HEK293 (cell line): ENCODE results near the gene TASP1.

ENCODE experiments used
- CTCF ChIA-PET: fragments of 350-600 bp; formaldehyde crosslinking; extraction: SDS; loops from one replicate; lab custom pipeline; 2021; ENCODE audit warnings: antibody characterized with exemption; lab: Yijun Ruan, JAX
- POLR2A ChIA-PET: fragments of 300-600 bp; formaldehyde crosslinking; extraction: SDS; loops from one replicate; lab custom pipeline; 2020; ENCODE audit warnings: antibody characterized with exemption, inconsistent platforms; lab: Yijun Ruan, JAX
- H3K27ac ChIP-seq: fragments of 200-500 bp; sonication (Bioruptor generic); 2 replicates; pipeline ENCODE4 v1.5.1; 2014; ENCODE audit warnings: low read depth, low read length, control low read depth, inconsistent platforms; ENCODE audit errors: extremely low read depth
- H3K36me3 ChIP-seq, 2 experiments: fragments of 200-500 bp in 1 of 2; sonication (Bioruptor generic) in 1 of 2; 1 replicate in 1 of 2; 2 replicates in 1 of 2; pipeline ENCODE4 v1.5.1; 2014 to 2017; ENCODE audit warnings: inconsistent platforms in 2 of 2, low read length in 2 of 2; ENCODE audit not compliant: control insufficient read depth in 2 of 2, insufficient read depth in 1 of 2
- H3K4me1 ChIP-seq: fragments of 200-500 bp; sonication (Bioruptor generic); 2 replicates; pipeline ENCODE4 v1.5.1; 2014; ENCODE audit warnings: mild to moderate bottlenecking, low read length, inconsistent platforms; ENCODE audit not compliant: control insufficient read depth, insufficient read depth
- H3K4me3 ChIP-seq: 2 replicates; pipeline ENCODE4 v1.5.1; 2011; ENCODE audit warnings: low read depth, mild to moderate bottlenecking, control low read depth, low read length, moderate library complexity
- H3K9me3 ChIP-seq: fragments of 200-500 bp; sonication (Bioruptor generic); 2 replicates; pipeline ENCODE4 v1.5.1; 2014; ENCODE audit warnings: low read depth, low read length, inconsistent platforms; ENCODE audit not compliant: control insufficient read depth, insufficient read depth
- KLF10 ChIP-seq: fragments of 450-650 bp; IDR thresholded peaks from 2 replicates; pipeline ENCODE4 v1.5.1; 2018; ENCODE audit warnings: missing biosample characterization, mild to moderate bottlenecking, missing genetic modification characterization
- KLF16 ChIP-seq: fragments of 450-650 bp; formaldehyde crosslinking; IDR thresholded peaks from 2 replicates; pipeline ENCODE4 v1.5.1; 2017; ENCODE audit warnings: missing biosample characterization, missing genetic modification characterization
- PRDM1 ChIP-seq: fragments of 450-650 bp; formaldehyde crosslinking; IDR thresholded peaks from 2 replicates; pipeline ENCODE4; 2016; ENCODE audit warnings: missing biosample characterization, missing genetic modification characterization
- SP7 ChIP-seq: fragments of 450-650 bp; formaldehyde crosslinking; IDR thresholded peaks from 2 replicates; pipeline ENCODE4 v1.5.1; 2016; ENCODE audit warnings: missing biosample characterization, missing genetic modification characterization
- TCF7L2 ChIP-seq: IDR thresholded peaks from 2 replicates; pipeline ENCODE4 v1.6.1; 2011; ENCODE audit warnings: low read depth, mild to moderate bottlenecking, inconsistent platforms, low read length, moderate library complexity, borderline replicate concordance
- ZBTB49 ChIP-seq: fragments of 450-650 bp; formaldehyde crosslinking; IDR thresholded peaks from 2 replicates; pipeline ENCODE4 v1.5.1; 2016; ENCODE audit warnings: missing biosample characterization, missing genetic modification characterization, low read depth
- ZNF138 ChIP-seq: fragments of 450-650 bp; formaldehyde crosslinking; IDR thresholded peaks from 2 replicates; pipeline ENCODE4 v1.5.1; 2016; ENCODE audit warnings: missing biosample characterization, missing genetic modification characterization, borderline replicate concordance
- ZNF18 ChIP-seq: fragments of 450-650 bp; formaldehyde crosslinking; IDR thresholded peaks from 2 replicates; pipeline ENCODE4 v1.5.1; 2016; ENCODE audit warnings: missing biosample characterization, missing genetic modification characterization
- ZNF221 ChIP-seq: fragments of 450-650 bp; formaldehyde crosslinking; IDR thresholded peaks from 2 replicates; pipeline ENCODE4 v1.5.1; 2017; ENCODE audit warnings: missing biosample characterization, missing genetic modification characterization, borderline replicate concordance
- ZNF223 ChIP-seq: fragments of 450-650 bp; formaldehyde crosslinking; IDR thresholded peaks from 2 replicates; pipeline ENCODE4 v1.5.1; 2016; ENCODE audit warnings: missing biosample characterization, missing genetic modification characterization
- ZNF248 ChIP-seq: fragments of 450-650 bp; formaldehyde crosslinking; IDR thresholded peaks from 2 replicates; pipeline ENCODE4 v1.5.1; 2017; ENCODE audit warnings: missing biosample characterization, missing genetic modification characterization
- ZNF394 ChIP-seq: fragments of 450-650 bp; formaldehyde crosslinking; IDR thresholded peaks from 2 replicates; pipeline ENCODE4 v1.5.1; 2016; ENCODE audit warnings: missing biosample characterization, missing genetic modification characterization, mild to moderate bottlenecking, moderate library complexity, borderline replicate concordance
- ZNF544 ChIP-seq: fragments of 450-650 bp; formaldehyde crosslinking; IDR thresholded peaks from 2 replicates; pipeline ENCODE4 v1.5.0; 2017; ENCODE audit warnings: missing biosample characterization, missing genetic modification characterization
- ZNF600 ChIP-seq: fragments of 450-650 bp; formaldehyde crosslinking; IDR thresholded peaks from 2 replicates; pipeline ENCODE4 v1.5.1; 2016; ENCODE audit warnings: missing biosample characterization, missing genetic modification characterization
- ZNF692 ChIP-seq: fragments of 450-650 bp; formaldehyde crosslinking; IDR thresholded peaks from 2 replicates; pipeline ENCODE4 v1.5.1; 2016; ENCODE audit warnings: missing biosample characterization, missing genetic modification characterization
- ZNF792 ChIP-seq: fragments of 450-650 bp; formaldehyde crosslinking; IDR thresholded peaks from 2 replicates; pipeline ENCODE4 v1.5.1; 2016; ENCODE audit warnings: missing biosample characterization, missing genetic modification characterization
- ZNF830 ChIP-seq: fragments of 450-650 bp; IDR thresholded peaks from 2 replicates; pipeline ENCODE4 v1.5.0; 2018; ENCODE audit warnings: missing biosample characterization, missing genetic modification characterization, low read depth, mild to moderate bottlenecking, moderate library complexity
- ZNF837 ChIP-seq: fragments of 450-650 bp; formaldehyde crosslinking; IDR thresholded peaks from 2 replicates; pipeline ENCODE4 v1.5.1; 2016; ENCODE audit warnings: missing biosample characterization, missing genetic modification characterization
- TF ChIP-seq, protein P1 (sequence below): fragments of 450-650 bp; formaldehyde crosslinking; IDR thresholded peaks from 2 replicates; pipeline ENCODE4 v1.5.1; 2017; ENCODE audit warnings: missing biosample characterization, missing genetic modification characterization
- TF ChIP-seq, protein P2 (sequence below): sonication (generic); formaldehyde crosslinking; IDR thresholded peaks from 2 replicates; pipeline ENCODE4 v1.8.1; 2022; ENCODE audit warnings: mild to moderate bottlenecking, moderate library complexity, missing genetic modification reagents
- TF ChIP-seq, protein P3 (sequence below): fragments of 450-650 bp; formaldehyde crosslinking; IDR thresholded peaks from 2 replicates; pipeline ENCODE4 v1.5.1; 2016; ENCODE audit warnings: missing biosample characterization, missing genetic modification characterization, borderline replicate concordance

The TASP1 gene

DNA sequence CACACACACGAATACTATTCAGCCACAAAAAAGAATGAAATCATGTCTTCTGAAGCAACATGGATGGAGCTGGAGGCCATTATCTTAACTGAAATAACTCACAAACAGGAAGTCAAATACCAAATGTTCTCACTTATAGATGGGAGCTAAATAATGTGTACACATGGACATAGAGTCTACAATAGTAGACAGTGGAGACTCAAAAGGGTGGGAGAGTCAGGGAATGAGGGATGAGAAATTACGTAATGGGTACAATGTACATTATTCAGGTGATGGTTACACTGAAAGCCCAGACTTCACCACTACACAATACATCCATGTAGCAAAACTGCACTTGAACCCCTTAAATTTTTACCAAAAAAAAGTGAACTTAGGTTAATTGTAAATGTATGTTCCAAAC is 160.4 kb downstream of the TASP1 start:
- CTCF ChIA-PET, result interaction anchor here (0.6 to 1.1 kb wide), 2 partner anchors 49 to 68 kb away, joined by 3 to 8 read pairs; no protein-coding TSS in a partner anchor
- Histone ChIP-seq H3K4me1 (no peaks in the 10 kb centered on the region), H3K4me3 (no peak overlapping the region), H3K27ac (no peak overlapping the region), H3K36me3 (peaks cover 0 to 19% of the 10 kb centered on the region in 2 experiments; a peak in 1 of 3 replicates), H3K9me3 (no peaks in the 10 kb centered on the region)
- POLR2A ChIA-PET, result no interaction called here
- TF ChIP-seq ZNF837 (tag by site-specific recombination), result no peak
- TF ChIP-seq ZNF792 (tag by site-specific recombination), result no peak
- TF ChIP-seq ZNF692, result no peak
- no peak for TF ChIP-seq ZNF394
- no peak for TF ChIP-seq ZNF248 (tag by site-specific recombination)
- no peak for TF ChIP-seq ZNF544
- TF ChIP-seq ZNF223 (tag by site-specific recombination), result no peak
- no peak for TF ChIP-seq ZNF138
- TF ChIP-seq ZNF221 (tag by site-specific recombination), result no peak
- TF ChIP-seq KLF16 (tag by site-specific recombination), result no peak
- TF ChIP-seq ZBTB49, result no peak
- TF ChIP-seq, protein P1, sequence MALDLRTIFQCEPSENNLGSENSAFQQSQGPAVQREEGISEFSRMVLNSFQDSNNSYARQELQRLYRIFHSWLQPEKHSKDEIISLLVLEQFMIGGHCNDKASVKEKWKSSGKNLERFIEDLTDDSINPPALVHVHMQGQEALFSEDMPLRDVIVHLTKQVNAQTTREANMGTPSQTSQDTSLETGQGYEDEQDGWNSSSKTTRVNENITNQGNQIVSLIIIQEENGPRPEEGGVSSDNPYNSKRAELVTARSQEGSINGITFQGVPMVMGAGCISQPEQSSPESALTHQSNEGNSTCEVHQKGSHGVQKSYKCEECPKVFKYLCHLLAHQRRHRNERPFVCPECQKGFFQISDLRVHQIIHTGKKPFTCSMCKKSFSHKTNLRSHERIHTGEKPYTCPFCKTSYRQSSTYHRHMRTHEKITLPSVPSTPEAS (tag by site-specific recombination), result no peak
- no peak for TF ChIP-seq ZNF600 (tag by site-specific recombination)
- TF ChIP-seq, protein P2, sequence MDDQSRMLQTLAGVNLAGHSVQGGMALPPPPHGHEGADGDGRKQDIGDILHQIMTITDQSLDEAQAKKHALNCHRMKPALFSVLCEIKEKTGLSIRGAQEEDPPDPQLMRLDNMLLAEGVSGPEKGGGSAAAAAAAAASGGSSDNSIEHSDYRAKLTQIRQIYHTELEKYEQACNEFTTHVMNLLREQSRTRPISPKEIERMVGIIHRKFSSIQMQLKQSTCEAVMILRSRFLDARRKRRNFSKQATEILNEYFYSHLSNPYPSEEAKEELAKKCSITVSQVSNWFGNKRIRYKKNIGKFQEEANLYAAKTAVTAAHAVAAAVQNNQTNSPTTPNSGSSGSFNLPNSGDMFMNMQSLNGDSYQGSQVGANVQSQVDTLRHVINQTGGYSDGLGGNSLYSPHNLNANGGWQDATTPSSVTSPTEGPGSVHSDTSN (CRISPR knock-in tag), result no peak
- TF ChIP-seq ZNF18 (tag by site-specific recombination), result no peak

GRCh38 chr20:13474467-13474866 is 164.3 kb downstream of the TASP1 start:
- Histone ChIP-seq H3K4me1 (no peaks in the 10 kb centered on the region), H3K27ac (no peak overlapping the region), H3K36me3 (no peaks in the 10 kb centered on the region), H3K9me3 (no peaks in the 10 kb centered on the region), H3K4me3 (no peak overlapping the region)
- ChIA-PET CTCF (no interaction called here), POLR2A (no interaction called here)
- TF ChIP-seq ZNF830 (tag by site-specific recombination) (no peak), ZNF600 (tag by site-specific recombination) (no peak), PRDM1 (tag by site-specific recombination) (no peak), SP7 (tag by site-specific recombination) (no peak), KLF10 (no peak), TCF7L2 (no peak)
- TF ChIP-seq, protein P3, sequence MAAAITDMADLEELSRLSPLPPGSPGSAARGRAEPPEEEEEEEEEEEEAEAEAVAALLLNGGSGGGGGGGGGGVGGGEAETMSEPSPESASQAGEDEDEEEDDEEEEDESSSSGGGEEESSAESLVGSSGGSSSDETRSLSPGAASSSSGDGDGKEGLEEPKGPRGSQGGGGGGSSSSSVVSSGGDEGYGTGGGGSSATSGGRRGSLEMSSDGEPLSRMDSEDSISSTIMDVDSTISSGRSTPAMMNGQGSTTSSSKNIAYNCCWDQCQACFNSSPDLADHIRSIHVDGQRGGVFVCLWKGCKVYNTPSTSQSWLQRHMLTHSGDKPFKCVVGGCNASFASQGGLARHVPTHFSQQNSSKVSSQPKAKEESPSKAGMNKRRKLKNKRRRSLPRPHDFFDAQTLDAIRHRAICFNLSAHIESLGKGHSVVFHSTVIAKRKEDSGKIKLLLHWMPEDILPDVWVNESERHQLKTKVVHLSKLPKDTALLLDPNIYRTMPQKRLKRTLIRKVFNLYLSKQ (tag by site-specific recombination), result no peak
